D721Med (cell line): ENCODE data around the gene VAX1.
"Not testable (repeated sequence)": the region's sequence is repeated elsewhere in the genome, so short reads cannot be mapped to it uniquely, and the experiment has no call there.

Experiments used
- DNase-seq: peaks from one replicate; pipeline ENCODE4 v3.0.0; 2011; ENCODE audit warnings: low spot score; ENCODE audit not compliant: insufficient read length
- FAIRE-seq: peaks from 2 replicates; lab custom pipeline; 2011; peaks lifted over from hg19 to GRCh38; lab: Jason Lieb, UNC
- CTCF ChIP-seq: IDR thresholded peaks from 2 replicates; pipeline ENCODE4 v1.5.1; 2012; ENCODE audit warnings: mild to moderate bottlenecking, control low read depth; ENCODE audit not compliant: insufficient read depth; ENCODE audit errors: missing control alignments

VAX1 gene

GRCh38 chr10:117134056-117134305, 4.1 kb downstream of the VAX1 start:
- DNase-seq = no peak
- TF ChIP-seq CTCF = no peak
- no peak for FAIRE-seq

- no peak for TF ChIP-seq CTCF
- DNase-seq = no peak
- no peak for FAIRE-seq
Observed at GRCh38 chr10:117133273-117134055, 4.6 kb downstream of the VAX1 start.

GRCh38 chr10:117132751-117133231, 5.3 kb downstream of the VAX1 start:
- no peak for FAIRE-seq
- no peak for DNase-seq
- TF ChIP-seq CTCF = no peak

GRCh38 chr10:117131376-117132327, 6.4 kb downstream of the VAX1 start:
- no peak for TF ChIP-seq CTCF
- no peak for DNase-seq
- FAIRE-seq = no peak

GRCh38 chr10:117130862-117131375, 7.2 kb downstream of the VAX1 start:
- TF ChIP-seq CTCF = no peak
- no peak for FAIRE-seq

GRCh38 chr10:117130346-117130745, 7.7 kb downstream of the VAX1 start:
- TF ChIP-seq CTCF = no peak
- FAIRE-seq = no peak
- DNase-seq = no peak

More at GRCh38 chr10:117130862-117131375, 7.2 kb downstream of the VAX1 start:
- DNase-seq = no peak

GRCh38 chr10:117126645-117127044, 11.4 kb downstream of the VAX1 start:
- not testable (repeated sequence) for DNase-seq, FAIRE-seq
